K562 (cell line): ENCODE measurements around the gene PILRA. TPM values are rescaled to one million over a fixed set of nuclear protein-coding genes. Genes with fewer than 3 reads are reported as not detected.
A peak's percentile ranks its signal among the peaks of the same experiment; 100 is the strongest.

Source experiments
- BRCA1 ChIP-seq, 2 experiments: fragments of 450-650 bp in 1 of 2; sonication (generic) in 1 of 2; formaldehyde crosslinking in 1 of 2; IDR thresholded peaks; 2 replicates each; pipeline versions ENCODE4 v1.5.0 to v1.6.1; 2017 to 2020; ENCODE audit warnings: mild to moderate bottlenecking in 1 of 2, missing genetic modification reagents in 1 of 2
- C11orf30 ChIP-seq: fragments of 450-650 bp; IDR thresholded peaks from 2 replicates; pipeline ENCODE4 v1.6.1; 2016; ENCODE audit warnings: low read depth, mild to moderate bottlenecking
- CUX1 ChIP-seq: fragments of 200-800 bp; sonication (Bioruptor generic); IDR thresholded peaks from 2 replicates; pipeline ENCODE4 v1.6.1; 2016; ENCODE audit warnings: missing genetic modification characterization, missing compliant biosample characterization
- EP300 ChIP-seq: IDR thresholded peaks from 2 replicates; pipeline ENCODE4 v1.6.1; 2012; ENCODE audit warnings: low read length, improper control_type of control experiment
- EZH2 ChIP-seq: IDR thresholded peaks from 2 replicates; pipeline ENCODE4 v1.6.1; 2012; ENCODE audit warnings: low read depth, mild to moderate bottlenecking, inconsistent platforms, low read length, borderline replicate concordance
- KDM4B ChIP-seq, 2 experiments: fragments of 450-650 bp in 1 of 2; sonication (generic) in 1 of 2; IDR thresholded peaks; 2 replicates each; pipeline ENCODE4 v1.6.1; 2016 to 2017; ENCODE audit warnings: borderline replicate concordance in 2 of 2, antibody characterized with exemption in 1 of 2, low read depth in 1 of 2, mild to moderate bottlenecking in 1 of 2
- KDM5B ChIP-seq: fragments of 200-600 bp; sonication (generic); IDR thresholded peaks from 2 replicates; pipeline ENCODE4 v1.6.1; 2012; ENCODE audit warnings: low read depth, mild to moderate bottlenecking, moderate library complexity, low read length, control low read depth, inconsistent platforms; ENCODE audit not compliant: insufficient replicate concordance
- MYBL2 ChIP-seq, 2 experiments: fragments of 450-650 bp in 1 of 2; sonication (generic) in 1 of 2; formaldehyde crosslinking in 1 of 2; IDR thresholded peaks; 2 replicates each; pipeline versions ENCODE4 v1.6.1 to v1.8.1; 2017 to 2022; ENCODE audit warnings: borderline replicate concordance in 1 of 2, inconsistent platforms in 1 of 2, low read depth in 1 of 2, mild to moderate bottlenecking in 1 of 2, missing genetic modification reagents in 1 of 2, moderate library complexity in 1 of 2
- NELFE ChIP-seq: IDR thresholded peaks from 2 replicates; pipeline ENCODE4 v1.6.1; 2011; ENCODE audit warnings: mild to moderate bottlenecking; ENCODE audit not compliant: insufficient read depth, insufficient read length
- NR2F6 ChIP-seq: fragments of 450-650 bp; formaldehyde crosslinking; IDR thresholded peaks from 2 replicates; pipeline ENCODE4 v1.4.0; 2020; ENCODE audit warnings: mild to moderate bottlenecking
- RBM39 ChIP-seq: fragments of 200-400 bp; formaldehyde crosslinking; optimal IDR thresholded peaks from 2 replicates; pipeline ENCODE3; 2018; ENCODE audit warnings: low read depth, low read length
- SMARCA5 ChIP-seq: fragments of 450-650 bp; IDR thresholded peaks from 2 replicates; pipeline ENCODE4 v1.6.1; 2016
- SMARCE1 ChIP-seq: fragments of 450-650 bp; IDR thresholded peaks from 2 replicates; pipeline ENCODE4 v1.7.1; 2016; ENCODE audit warnings: mild to moderate bottlenecking
- SNIP1 ChIP-seq: fragments of 450-650 bp; IDR thresholded peaks from 2 replicates; pipeline ENCODE4 v1.7.1; 2017; ENCODE audit warnings: low read depth, mild to moderate bottlenecking
- SP1 ChIP-seq: sonication (generic); formaldehyde crosslinking; IDR thresholded peaks from 2 replicates; pipeline ENCODE4 v1.8.1; 2022; ENCODE audit warnings: mild to moderate bottlenecking, missing genetic modification reagents
- TAF9B ChIP-seq: fragments of 450-650 bp; IDR thresholded peaks from 2 replicates; pipeline ENCODE4 v1.6.1; 2018; ENCODE audit warnings: mild to moderate bottlenecking; ENCODE audit not compliant: partially characterized antibody
- ZBTB7A ChIP-seq: IDR thresholded peaks from 2 replicates; pipeline ENCODE4 v1.6.1; 2011; ENCODE audit warnings: low read depth, mild to moderate bottlenecking, low read length, moderate library complexity, borderline replicate concordance; ENCODE audit not compliant: control insufficient read depth
- ZNF277 ChIP-seq: fragments of 250-450 bp; sonication (Bioruptor Pico); IDR thresholded peaks from 2 replicates; pipeline ENCODE4 v1.8.0; 2022; ENCODE audit warnings: inconsistent platforms, mild to moderate bottlenecking, moderate library complexity, borderline replicate concordance
- ZNF583 ChIP-seq: fragments of 250-450 bp; sonication (Bioruptor Pico); IDR thresholded peaks from 2 replicates; pipeline ENCODE4 v1.4.0; 2020
- ZNF740 ChIP-seq, 3 experiments: fragments of 200-800 bp in 1 of 3; sonication (Bioruptor generic) in 1 of 3; sonication (generic) in 1 of 3; formaldehyde crosslinking in 1 of 3; IDR thresholded peaks; 2 replicates each; pipeline versions ENCODE4 v1.6.1 to v1.8.0; 2016 to 2022; ENCODE audit warnings: mild to moderate bottlenecking in 2 of 3, missing compliant biosample characterization in 2 of 3, missing genetic modification characterization in 2 of 3, missing genetic modification reagents in 1 of 3
- polyA plus RNA-seq, 8 experiments: library from polyadenylated mRNA; depleted of rRNA in 4 of 8; stranded (reverse) in 5 of 8; unstranded in 3 of 8; fragments of >200 nt; fragmentation: Nextera tagmentation in 2 of 8; fragmentation: Illumina TruSeq in 1 of 8; extraction: Ambion mirVana in 2 of 8; extraction: Trizol in 1 of 8; gene quantifications; 2 replicates each; pipeline versions ENCODE4 v1.2.1 to v1.2.3, GENCODE V29; 2011 to 2014; ENCODE audit warnings: inconsistent platforms in 1 of 8, missing spikeins in 1 of 8
- total RNA-seq, 7 experiments: library from RNA; depleted of rRNA in 6 of 7; stranded (reverse); fragments of >200 nt in 6 of 7; fragmentation: Illumina TruSeq in 2 of 7; extraction: Trizol in 2 of 7; gene quantifications; 2 replicates each; pipeline versions ENCODE4 v1.2.1 to v1.2.3, GENCODE V29; 2011 to 2021; ENCODE audit warnings: low replicate concordance in 1 of 7

PILRA gene
- total and polyA plus RNA-seq, 9 of the 15 experiments (the other 6 are each of a cell fraction or from before 2014, with no cell fraction given): 0.13 to 1.8 (median 0.62) TPM

GRCh38 chr7:100428967-100429636, 55.8 kb downstream of the PILRA start (continued):
- no peak for TF ChIP-seq ZNF277 (CRISPR knock-in tag)
- peak; percentile 50 for TF ChIP-seq EP300
- TF ChIP-seq SP1: peak; percentile 94
- TF ChIP-seq SNIP1: no peak
- no peak for TF ChIP-seq NR2F6 (CRISPR knock-in tag)
- peak; percentile 87 for TF ChIP-seq ZNF740 (CRISPR knock-in tag; IDR thresholded peaks at IDR 0.05)
- TF ChIP-seq ZNF740 (tag; IDR thresholded peaks at IDR 0.05): peak in 1 of 2 experiments; percentile 92; a peak in 2 of 4 replicates
- TF ChIP-seq TAF9B: peak; percentile 84
- peak; percentile 60 for TF ChIP-seq NELFE
- no peak for TF ChIP-seq ZNF583
- TF ChIP-seq KDM4B (IDR thresholded peaks at IDR 0.05; ENCODE audit: borderline replicate concordance in 2 of 2, low read depth in 1 of 2): peak in 1 of 2 experiments; percentile 94; a peak in 2 of 4 replicates
- TF ChIP-seq C11orf30: peak; percentile 95
- peak; percentile 52 for TF ChIP-seq KDM5B
- TF ChIP-seq BRCA1 (IDR thresholded peaks at IDR 0.05): no peak
- TF ChIP-seq BRCA1 (CRISPR knock-in tag; IDR thresholded peaks at IDR 0.05): no peak
- peak; percentile 94 for TF ChIP-seq ZBTB7A
- peak; percentile 69 for TF ChIP-seq RBM39
- peak; percentile 21; the same call in 1 of the 2 replicates for TF ChIP-seq SMARCE1
- peak; percentile 98 for TF ChIP-seq MYBL2 (IDR thresholded peaks at IDR 0.05; ENCODE audit: low read depth)
- TF ChIP-seq MYBL2 (CRISPR knock-in tag; IDR thresholded peaks at IDR 0.05; ENCODE audit: borderline replicate concordance): no peak; the same call in 1 of the 2 replicates
- TF ChIP-seq EZH2: no peak
- no peak for TF ChIP-seq CUX1 (CRISPR knock-in tag)
- TF ChIP-seq SMARCA5: peak; percentile 16; the same call in 1 of the 2 replicates
